OCI-LY1 (cell line): Measurements from ENCODE around the gene NETO1.

ENCODE experiments used
- H2AFZ ChIP-seq: fragments of 200-600 bp; sonication (generic), shearing (Covaris generic); 2 replicates; pipeline ENCODE4 v1.6.0; 2014; ENCODE audit warnings: antibody characterized with exemption, mild to moderate bottlenecking, low read length
- H3F3A ChIP-seq: fragments of 200-600 bp; sonication (generic), shearing (Covaris generic); 2 replicates; pipeline ENCODE4 v1.6.0; 2014; ENCODE audit warnings: mild to moderate bottlenecking, antibody characterized with exemption, low read length, moderate library complexity; ENCODE audit not compliant: insufficient read depth
- H3K27ac ChIP-seq: fragments of 200-600 bp; sonication (generic); 2 replicates; pipeline ENCODE4 v1.5.1; 2014; ENCODE audit warnings: low read length, mixed run types, mild to moderate bottlenecking, low read depth; ENCODE audit not compliant: poor library complexity, severe bottlenecking
- H3K27me3 ChIP-seq: fragments of 200-600 bp; sonication (generic); 2 replicates; pipeline ENCODE4 v1.6.0; 2014; ENCODE audit warnings: antibody characterized with exemption, mild to moderate bottlenecking, low read length, moderate library complexity; ENCODE audit not compliant: insufficient read depth
- H3K36me3 ChIP-seq: fragments of 200-600 bp; sonication (generic); 2 replicates; pipeline ENCODE4 v1.6.1; 2014; ENCODE audit warnings: mild to moderate bottlenecking, antibody characterized with exemption, low read length, moderate library complexity, mixed read lengths; ENCODE audit not compliant: insufficient read depth
- H3K4me1 ChIP-seq: fragments of 200-600 bp; sonication (generic); 2 replicates; pipeline ENCODE4 v1.5.1; 2014; ENCODE audit warnings: mild to moderate bottlenecking, low read length, moderate library complexity; ENCODE audit not compliant: insufficient read depth, severe bottlenecking
- H3K4me2 ChIP-seq: fragments of 200-600 bp; sonication (generic), shearing (Covaris generic); 2 replicates; pipeline ENCODE4 v1.6.1; 2014; ENCODE audit warnings: low read length
- H3K4me3 ChIP-seq: fragments of 200-600 bp; sonication (generic); 2 replicates; pipeline ENCODE4 v1.5.1; 2014; ENCODE audit warnings: low read length, low read depth, mild to moderate bottlenecking, mixed read lengths; ENCODE audit not compliant: poor library complexity, severe bottlenecking
- H3K79me2 ChIP-seq: fragments of 200-600 bp; shearing (Covaris generic); 2 replicates; pipeline ENCODE4 v1.6.1; 2016; ENCODE audit warnings: mixed run types, low read length, mixed read lengths; ENCODE audit not compliant: insufficient read depth
- H3K9ac ChIP-seq: fragments of 200-600 bp; sonication (generic), shearing (Covaris generic); 2 replicates; pipeline ENCODE4 v1.6.1; 2014; ENCODE audit warnings: mild to moderate bottlenecking, low read length, mixed read lengths
- H3K9me2 ChIP-seq: fragments of 200-600 bp; sonication (generic), shearing (Covaris generic); 2 replicates; pipeline ENCODE4 v1.6.1; 2014; ENCODE audit warnings: low read depth, mild to moderate bottlenecking, low read length, mixed read lengths
- H3K9me3 ChIP-seq: fragments of 200-600 bp; shearing (Covaris generic); 2 replicates; pipeline ENCODE4 v1.6.1; 2014; ENCODE audit warnings: low read length, mixed read lengths
- H4K20me1 ChIP-seq: fragments of 200-600 bp; sonication (generic), shearing (Covaris generic); 2 replicates; pipeline ENCODE4 v1.6.0; 2016; ENCODE audit warnings: mild to moderate bottlenecking, low read length; ENCODE audit not compliant: insufficient read depth
- CTCF ChIP-seq: fragments of 200-600 bp; sonication (generic), shearing (Covaris generic); IDR thresholded peaks from 2 replicates; pipeline ENCODE4 v1.5.1; 2017; ENCODE audit warnings: mild to moderate bottlenecking, antibody characterized with exemption, low read length, moderate library complexity, mixed read lengths
- EZH2 ChIP-seq: fragments of 200-600 bp; sonication (generic), shearing (Covaris generic); IDR thresholded peaks from 2 replicates; pipeline ENCODE4 v1.8.0; 2017; ENCODE audit warnings: borderline replicate concordance, mixed run types, mild to moderate bottlenecking, antibody characterized with exemption, low read length, moderate library complexity, mixed read lengths

NETO1 gene

GRCh38 chr18:72847771-72848170 lies 20.0 kb downstream of the NETO1 start:
- H3K27me3 ChIP-seq, result no peaks in the 10 kb centered on the region
- no peaks in the 10 kb centered on the region for H3K9me2 ChIP-seq
- H2AFZ ChIP-seq, result no peak overlapping the region
- no peaks in the 10 kb centered on the region for H3K36me3 ChIP-seq
- no peaks in the 10 kb centered on the region for H3K79me2 ChIP-seq
- H3K4me2 ChIP-seq, result no peak overlapping the region
- no peaks in the 10 kb centered on the region for H3F3A ChIP-seq
- no peaks in the 10 kb centered on the region for H4K20me1 ChIP-seq
- TF ChIP-seq CTCF, result no peak
- no peak for TF ChIP-seq EZH2
- H3K4me3 ChIP-seq, result no peak overlapping the region
- H3K9ac ChIP-seq, result no peak overlapping the region
- H3K9me3 ChIP-seq, result no peaks in the 10 kb centered on the region
- no peaks in the 10 kb centered on the region for H3K4me1 ChIP-seq
- no peak overlapping the region for H3K27ac ChIP-seq

GRCh38 chr18:72846736-72847533 lies 20.9 kb downstream of the NETO1 start:
- TF ChIP-seq CTCF, result no peak
- TF ChIP-seq EZH2, result no peak
- Histone ChIP-seq H3K9me3 (no peaks in the 10 kb centered on the region), H3K27ac (no peak overlapping the region), H4K20me1 (no peaks in the 10 kb centered on the region), H3K9me2 (no peaks in the 10 kb centered on the region), H3K4me1 (no peaks in the 10 kb centered on the region), H3K4me2 (no peak overlapping the region), H2AFZ (no peak overlapping the region), H3K4me3 (no peak overlapping the region), H3F3A (no peaks in the 10 kb centered on the region), H3K9ac (no peak overlapping the region), H3K36me3 (no peaks in the 10 kb centered on the region), H3K27me3 (no peaks in the 10 kb centered on the region), H3K79me2 (no peaks in the 10 kb centered on the region)

- H3K79me2 ChIP-seq, result no peaks in the 10 kb centered on the region
- no peaks in the 10 kb centered on the region for H4K20me1 ChIP-seq
- H2AFZ ChIP-seq, result no peak overlapping the region
These were observed 24.0 kb downstream of the NETO1 start for GRCh38 chr18:72843743-72844142.

More at GRCh38 chr18:72843743-72844142, 24.0 kb downstream of the NETO1 start:
- no peaks in the 10 kb centered on the region for H3K9me2 ChIP-seq
- no peaks in the 10 kb centered on the region for H3K4me1 ChIP-seq
- no peak overlapping the region for H3K4me3 ChIP-seq
- no peak overlapping the region for H3K9ac ChIP-seq
- no peaks in the 10 kb centered on the region for H3F3A ChIP-seq
- TF ChIP-seq CTCF (no peak), EZH2 (no peak)
- no peaks in the 10 kb centered on the region for H3K27me3 ChIP-seq
- H3K4me2 ChIP-seq, result no peak overlapping the region
- no peaks in the 10 kb centered on the region for H3K9me3 ChIP-seq
- H3K27ac ChIP-seq, result no peak overlapping the region
- no peaks in the 10 kb centered on the region for H3K36me3 ChIP-seq
